Endodermal cell (in vitro differentiated cells): ENCODE data around the gene ARHGEF2. TPM values are rescaled to one million over a fixed set of nuclear protein-coding genes. Genes with fewer than 3 reads are reported as not detected.
A peak's percentile ranks its signal among the peaks of the same experiment; 100 is the strongest.

Experiments used
- DNase-seq: peaks from one replicate; pipeline ENCODE4 v3.0.0-alpha.2; 2017
- H3K27ac ChIP-seq: 2 replicates; pipeline ENCODE4 v1.5.1; 2013; ENCODE audit warnings: mild to moderate bottlenecking, low read depth, low read length, moderate library complexity
- H3K27me3 ChIP-seq: 2 replicates; pipeline ENCODE4 v1.6.1; 2013; ENCODE audit warnings: mild to moderate bottlenecking, low read length, moderate library complexity; ENCODE audit not compliant: insufficient read depth, control insufficient read depth, poor library complexity, severe bottlenecking
- H3K36me3 ChIP-seq: 2 replicates; pipeline ENCODE4 v1.7.0; 2013; ENCODE audit warnings: mild to moderate bottlenecking, low read length, moderate library complexity; ENCODE audit not compliant: control insufficient read depth, insufficient read depth
- H3K4me1 ChIP-seq: one replicate; pipeline ENCODE4 v1.7.0; 2013; ENCODE audit warnings: low read length; ENCODE audit not compliant: control insufficient read depth, insufficient read depth
- H3K4me3 ChIP-seq: 2 replicates; pipeline ENCODE4 v1.5.1; 2013; ENCODE audit warnings: mild to moderate bottlenecking, low read length, moderate library complexity
- H3K9ac ChIP-seq: 2 replicates; pipeline ENCODE4 v1.6.1; 2013; ENCODE audit warnings: mild to moderate bottlenecking, low read length, moderate library complexity; ENCODE audit not compliant: poor library complexity, severe bottlenecking; ENCODE audit errors: extremely low read depth
- H3K9me3 ChIP-seq: 2 replicates; pipeline ENCODE4 v1.6.1; 2013; ENCODE audit warnings: mild to moderate bottlenecking, low read length, moderate library complexity; ENCODE audit not compliant: control insufficient read depth
- H3K27ac Mint-ChIP-seq: 2 replicates; pipeline ENCODE4 v1.8.0; 2020; ENCODE audit warnings: mixed read lengths
- H3K27me3 Mint-ChIP-seq: 2 replicates; pipeline ENCODE4 v1.8.0; 2021; ENCODE audit warnings: mild to moderate bottlenecking, mixed read lengths; ENCODE audit not compliant: insufficient read depth
- H3K36me3 Mint-ChIP-seq: 2 replicates; pipeline ENCODE4 v1.8.0; 2020; ENCODE audit warnings: low read depth, mixed read lengths
- H3K4me1 Mint-ChIP-seq: 2 replicates; pipeline ENCODE4 v1.8.0; 2020; ENCODE audit warnings: mixed read lengths
- H3K4me3 Mint-ChIP-seq: 2 replicates; pipeline ENCODE4 v1.8.0; 2020; ENCODE audit warnings: mild to moderate bottlenecking, moderate library complexity, mixed read lengths
- H3K9me3 Mint-ChIP-seq: 2 replicates; pipeline ENCODE4 v1.8.0; 2020; ENCODE audit warnings: mild to moderate bottlenecking, mixed read lengths
- CTCF ChIP-seq: fragments of 200-600 bp; sonication (generic); conservative IDR thresholded peaks from 2 replicates; pipeline ENCODE4 v1.5.0; 2021; ENCODE audit warnings: antibody characterized with exemption, mild to moderate bottlenecking
- WGBS, 2 experiments: methylation state at CpG; one replicate each; pipeline versions ENCODE4 v1.1.5 to v1.1.7; 2013; ENCODE audit warnings: missing lambda C conversion rate in 2 of 2, mixed read lengths in 1 of 2; ENCODE audit not compliant: insufficient coverage in 1 of 2, insufficient read length in 1 of 2; 5-methylcytosine and 5-hydroxymethylcytosine counted together
- total RNA-seq, 2 donors: library from RNA; stranded (reverse); fragmentation: NEBNext Ultra II Directional in 1 of 2; extraction: Animal tissue kit (Norgen Biotek cat#: 25700) in 1 of 2; gene quantifications; 2 replicates in 1 of 2; 3 replicates in 1 of 2; pipeline ENCODE4 v1.2.1, GENCODE V29; 2021

The ARHGEF2 gene
- total RNA-seq, 2 donors from 2014 or later = 134 to 147 TPM

DNA sequence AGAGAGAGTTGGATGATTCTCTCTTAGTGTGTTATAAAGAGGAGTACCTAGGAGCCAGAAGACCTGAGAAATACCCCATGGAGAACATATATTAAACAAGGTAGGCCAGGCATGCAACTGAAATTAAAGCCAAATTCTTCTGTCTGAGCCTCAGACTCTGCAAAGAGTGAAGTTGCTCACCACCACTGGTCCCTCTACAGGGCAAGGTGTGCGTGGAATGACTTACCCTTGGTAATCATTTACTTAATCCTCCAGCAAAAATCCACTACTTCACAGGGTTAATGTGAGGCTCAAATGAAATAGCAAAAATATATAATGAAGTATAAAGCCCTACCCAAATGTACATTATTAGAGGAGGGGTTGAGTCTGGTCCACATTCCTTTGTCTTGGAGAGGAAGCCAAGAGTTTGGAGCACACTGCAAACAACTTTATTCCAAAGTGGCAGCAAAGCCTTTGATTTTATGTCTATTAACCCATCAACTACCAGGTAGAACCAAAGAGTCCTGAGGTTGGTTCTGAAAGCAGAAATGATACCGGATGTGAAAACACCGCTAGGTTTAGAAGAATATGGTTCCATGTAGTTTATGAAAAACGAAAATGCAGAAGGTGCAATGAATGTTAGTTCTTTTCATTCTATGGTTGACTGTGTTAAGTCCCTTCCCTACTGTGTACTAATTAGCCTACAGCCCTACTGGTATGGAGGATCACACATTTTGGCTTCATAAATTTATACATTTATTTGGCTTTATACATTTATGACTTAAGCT, 33.9 kb upstream of the ARHGEF2 start:
- peaks cover 68% of the 10 kb centered on the region for H3K36me3 Mint-ChIP-seq
- no peaks in the 10 kb centered on the region for H3K27me3 ChIP-seq
- no peaks in the 10 kb centered on the region for H3K4me1 Mint-ChIP-seq
- no peak overlapping the region for H3K27ac ChIP-seq
- H3K4me1 ChIP-seq = no peaks in the 10 kb centered on the region
- TF ChIP-seq CTCF = peak; percentile 41
- H3K4me3 Mint-ChIP-seq = no peak overlapping the region
- H3K9me3 ChIP-seq = no peaks in the 10 kb centered on the region
- H3K36me3 ChIP-seq = peaks cover 85% of the 10 kb centered on the region
- WGBS, 2 experiments = 95% methylated on average over 4 of the region's 4 CpGs; no CpG with 5 or more reads in 1 of the 2 experiments
- H3K27me3 Mint-ChIP-seq = no peaks in the 10 kb centered on the region
- DNase-seq = no peak
- H3K9me3 Mint-ChIP-seq = no peaks in the 10 kb centered on the region
- no peak overlapping the region for H3K9ac ChIP-seq
- no peak overlapping the region for H3K27ac Mint-ChIP-seq
- H3K4me3 ChIP-seq = no peak overlapping the region

DNA sequence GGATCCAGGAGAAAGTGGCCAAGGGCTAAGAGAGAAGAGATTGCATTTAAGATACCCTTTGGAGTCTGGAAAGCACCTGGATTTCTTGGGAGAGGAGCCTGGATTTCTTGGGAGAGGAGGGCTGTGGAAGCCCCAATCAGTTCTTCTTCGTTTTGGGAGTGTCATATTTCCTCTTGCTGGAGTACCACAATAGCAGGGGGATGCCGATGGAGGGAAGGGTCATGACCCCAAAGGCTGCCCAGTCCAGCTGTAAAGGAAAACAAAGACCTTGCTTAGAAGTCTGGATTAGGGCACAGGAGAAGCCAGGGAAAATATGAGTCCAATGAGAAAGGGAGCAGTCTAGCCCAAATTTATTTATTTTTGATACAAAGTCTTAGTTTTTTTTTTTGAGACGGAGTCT, 31.1 kb upstream of the ARHGEF2 start:
- peak overlapping the region; percentile 47 for H3K27ac ChIP-seq
- H3K9ac ChIP-seq = no peak overlapping the region
- H3K9me3 Mint-ChIP-seq = no peaks in the 10 kb centered on the region
- H3K27me3 ChIP-seq = no peaks in the 10 kb centered on the region
- H3K9me3 ChIP-seq = no peaks in the 10 kb centered on the region
- no peak for DNase-seq
- no peaks in the 10 kb centered on the region for H3K27me3 Mint-ChIP-seq
- H3K36me3 ChIP-seq = peaks cover 66% of the 10 kb centered on the region
- 66 to 91% methylated on average over 3 of the region's 3 CpGs for WGBS, 2 experiments
- peaks cover 4% of the 10 kb centered on the region for H3K4me1 ChIP-seq
- H3K27ac Mint-ChIP-seq = peak overlapping the region; percentile 17
- H3K4me3 Mint-ChIP-seq = no peak overlapping the region
- H3K4me1 Mint-ChIP-seq = peaks cover 8% of the 10 kb centered on the region
- no peak overlapping the region for H3K4me3 ChIP-seq
- peaks cover 58% of the 10 kb centered on the region for H3K36me3 Mint-ChIP-seq
- no peak for TF ChIP-seq CTCF

DNA sequence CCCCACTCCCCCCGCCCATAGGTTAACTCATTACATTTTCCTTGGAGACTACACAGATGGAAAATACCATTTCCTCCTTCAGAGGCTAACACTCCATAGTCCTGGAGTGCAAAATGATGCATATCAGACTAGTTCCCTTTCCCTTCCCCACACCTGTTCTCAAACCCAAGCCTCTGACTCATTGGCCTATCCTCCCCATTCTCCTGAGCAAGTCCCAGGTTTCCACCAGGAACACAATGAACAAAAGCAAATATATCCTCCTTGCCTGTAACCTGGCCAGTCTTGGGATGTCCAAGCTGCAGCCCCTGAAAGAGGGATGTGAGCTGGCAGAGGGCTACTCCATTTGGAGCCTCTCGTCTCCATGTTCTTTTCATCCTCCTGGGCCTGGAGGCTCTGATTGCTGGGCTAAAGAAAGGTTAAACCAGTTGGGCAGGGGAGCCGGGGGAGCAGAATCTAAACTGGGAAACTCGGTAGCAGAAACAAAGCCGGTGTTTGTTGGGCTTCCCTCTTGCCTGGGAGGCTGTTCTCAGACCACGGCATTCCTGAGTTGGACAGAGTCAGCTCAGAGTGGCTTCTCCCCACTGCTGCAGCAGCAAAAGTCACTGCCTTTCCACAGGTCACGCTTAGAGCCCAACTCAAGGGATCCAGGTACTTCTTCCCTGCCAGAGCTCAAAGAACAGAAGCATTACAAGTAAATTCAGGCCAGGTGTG, 28.5 kb upstream of the ARHGEF2 start:
- DNase-seq = no peak
- no peaks in the 10 kb centered on the region for H3K27me3 ChIP-seq
- H3K27ac ChIP-seq = peak overlapping the region; percentile 22
- 92 to 94% methylated on average over 5 to 7 of the region's 7 CpGs for WGBS, 2 experiments
- peaks cover 41% of the 10 kb centered on the region for H3K36me3 ChIP-seq
- H3K27me3 Mint-ChIP-seq = no peaks in the 10 kb centered on the region
- H3K4me1 Mint-ChIP-seq = peaks cover 8% of the 10 kb centered on the region
- H3K4me1 ChIP-seq = peaks cover 4% of the 10 kb centered on the region
- no peak for TF ChIP-seq CTCF
- no peak overlapping the region for H3K4me3 ChIP-seq
- no peaks in the 10 kb centered on the region for H3K9me3 Mint-ChIP-seq
- H3K9ac ChIP-seq = no peak overlapping the region
- H3K4me3 Mint-ChIP-seq = no peak overlapping the region
- peak overlapping the region; percentile 50 for H3K27ac Mint-ChIP-seq
- H3K36me3 Mint-ChIP-seq = peaks cover 36% of the 10 kb centered on the region
- no peaks in the 10 kb centered on the region for H3K9me3 ChIP-seq
